ENCODE measurements around the gene SMARCD2.

The SMARCD2 gene

DNA sequence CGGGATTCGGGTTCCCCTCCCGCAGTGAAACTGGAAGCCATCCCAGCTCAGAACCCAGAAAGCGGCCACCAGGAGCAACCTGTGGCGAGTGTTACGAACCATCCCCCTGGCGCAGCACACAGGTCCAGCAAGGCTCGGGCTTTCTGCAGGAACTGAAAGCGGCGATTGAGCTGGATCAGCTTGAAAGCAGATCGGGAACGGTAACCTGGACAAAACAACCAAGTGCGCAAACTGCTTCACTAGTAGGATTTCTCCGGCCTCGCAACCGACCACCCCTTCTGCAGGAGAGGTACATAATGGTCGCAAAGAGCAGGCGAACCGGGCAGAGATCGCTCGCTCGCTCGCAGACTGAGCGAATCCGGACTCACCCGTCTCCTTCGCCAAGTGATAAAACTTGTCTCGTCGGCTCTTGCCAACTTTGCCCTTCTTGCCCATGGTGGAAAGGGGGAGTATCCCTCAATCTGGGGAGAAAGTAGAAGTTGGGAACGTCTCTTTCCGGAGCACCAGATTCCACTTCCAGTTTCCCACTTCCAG, 15.9 kb downstream of the SMARCD2 start:
- DNase-seq (ENCODE audit: low read depth) = no peak
- H3K4me3 ChIP-seq (ENCODE audit: low read depth, low read length) = peak overlapping the region; percentile 68
- TF ChIP-seq, protein P1, sequence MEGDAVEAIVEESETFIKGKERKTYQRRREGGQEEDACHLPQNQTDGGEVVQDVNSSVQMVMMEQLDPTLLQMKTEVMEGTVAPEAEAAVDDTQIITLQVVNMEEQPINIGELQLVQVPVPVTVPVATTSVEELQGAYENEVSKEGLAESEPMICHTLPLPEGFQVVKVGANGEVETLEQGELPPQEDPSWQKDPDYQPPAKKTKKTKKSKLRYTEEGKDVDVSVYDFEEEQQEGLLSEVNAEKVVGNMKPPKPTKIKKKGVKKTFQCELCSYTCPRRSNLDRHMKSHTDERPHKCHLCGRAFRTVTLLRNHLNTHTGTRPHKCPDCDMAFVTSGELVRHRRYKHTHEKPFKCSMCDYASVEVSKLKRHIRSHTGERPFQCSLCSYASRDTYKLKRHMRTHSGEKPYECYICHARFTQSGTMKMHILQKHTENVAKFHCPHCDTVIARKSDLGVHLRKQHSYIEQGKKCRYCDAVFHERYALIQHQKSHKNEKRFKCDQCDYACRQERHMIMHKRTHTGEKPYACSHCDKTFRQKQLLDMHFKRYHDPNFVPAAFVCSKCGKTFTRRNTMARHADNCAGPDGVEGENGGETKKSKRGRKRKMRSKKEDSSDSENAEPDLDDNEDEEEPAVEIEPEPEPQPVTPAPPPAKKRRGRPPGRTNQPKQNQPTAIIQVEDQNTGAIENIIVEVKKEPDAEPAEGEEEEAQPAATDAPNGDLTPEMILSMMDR (IDR thresholded peaks at IDR 0.05; ENCODE audit: control insufficient read depth, extremely low read depth, insufficient read depth) = no peak

DNA sequence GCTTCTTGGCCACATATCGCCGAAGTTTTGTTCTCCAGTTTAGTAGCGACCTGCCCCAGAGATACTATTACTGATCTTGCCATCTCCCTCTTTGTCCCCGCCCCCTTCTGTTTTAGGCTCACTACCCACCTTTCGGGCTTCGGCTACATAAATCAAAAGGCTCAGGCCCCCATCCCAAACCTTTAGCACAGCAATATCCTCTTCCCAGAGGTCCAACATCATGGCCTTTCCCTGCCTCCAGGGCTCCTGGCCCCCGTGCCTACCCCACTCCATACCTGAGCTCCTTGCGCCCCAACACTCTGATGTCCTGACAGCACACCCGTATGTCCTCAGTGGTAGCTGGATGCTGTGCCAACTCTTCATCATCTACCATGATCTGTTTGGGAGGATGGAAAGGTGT, 18.1 kb downstream of the SMARCD2 start:
- no peak overlapping the region for H3K4me3 ChIP-seq (ENCODE audit: low read depth, low read length)
- TF ChIP-seq, protein P1 (IDR thresholded peaks at IDR 0.05; ENCODE audit: control insufficient read depth, extremely low read depth, insufficient read depth) = no peak
- no peak for DNase-seq (ENCODE audit: low read depth)

DNA sequence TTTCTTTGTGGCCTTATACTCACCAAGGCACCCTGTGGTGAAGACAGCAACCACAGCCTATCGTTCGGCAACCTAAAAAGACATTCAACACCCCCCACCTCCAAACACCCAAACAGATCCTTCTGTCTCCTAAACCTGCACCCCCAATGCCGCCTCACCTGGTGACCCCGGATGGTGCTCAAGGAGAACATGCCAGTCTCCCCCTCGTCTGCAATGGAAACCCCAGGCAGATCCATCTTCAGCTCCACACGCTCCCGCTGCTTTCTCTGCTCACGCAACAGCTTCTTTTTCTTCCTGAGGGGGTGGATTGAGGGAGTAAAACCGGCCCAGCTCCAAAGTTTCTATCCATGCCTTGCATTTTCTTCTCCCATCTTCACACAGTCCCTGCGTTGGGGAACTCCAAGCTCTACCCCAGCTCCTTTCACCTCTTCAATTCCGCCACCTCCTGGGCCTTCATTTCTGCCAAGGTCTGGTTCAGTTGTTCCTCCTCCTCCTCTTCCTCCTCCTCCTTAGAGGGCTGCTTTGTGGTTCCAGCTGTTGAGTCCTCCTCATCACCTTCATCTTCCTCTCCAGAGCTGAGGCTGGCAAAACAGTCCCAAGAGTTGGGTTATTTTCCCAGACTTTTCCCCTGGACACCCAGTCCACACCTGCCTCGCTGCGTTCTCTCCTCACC, 18.7 kb downstream of the SMARCD2 start:
- TF ChIP-seq, protein P1 (IDR thresholded peaks at IDR 0.05; ENCODE audit: control insufficient read depth, extremely low read depth, insufficient read depth) = no peak
- no peak overlapping the region for H3K4me3 ChIP-seq (ENCODE audit: low read depth, low read length)
- DNase-seq (ENCODE audit: low read depth) = no peak

DNA sequence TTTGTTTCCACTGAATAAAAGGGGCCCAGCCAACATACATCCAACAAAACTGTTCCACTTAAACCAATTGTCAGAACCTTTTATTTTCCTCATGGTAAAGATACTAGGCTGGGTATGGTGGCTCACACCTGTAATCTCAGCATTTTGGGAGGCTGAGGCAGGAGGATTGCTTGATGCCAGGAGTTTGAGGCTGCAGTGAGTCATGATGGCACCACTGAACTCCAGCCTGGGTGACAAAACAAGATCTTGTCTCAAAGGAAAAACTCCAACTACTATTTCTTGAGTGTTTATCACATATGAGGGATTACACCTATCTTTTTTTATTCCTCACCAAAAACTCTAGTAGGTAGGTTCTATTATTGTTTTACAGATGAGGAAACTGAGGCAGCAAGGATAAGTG, 19.9 kb downstream of the SMARCD2 start:
- TF ChIP-seq, protein P1 (IDR thresholded peaks at IDR 0.05; ENCODE audit: control insufficient read depth, extremely low read depth, insufficient read depth) = no peak
- H3K4me3 ChIP-seq (ENCODE audit: low read depth, low read length) = no peak overlapping the region
- DNase-seq (ENCODE audit: low read depth) = no peak

DNA sequence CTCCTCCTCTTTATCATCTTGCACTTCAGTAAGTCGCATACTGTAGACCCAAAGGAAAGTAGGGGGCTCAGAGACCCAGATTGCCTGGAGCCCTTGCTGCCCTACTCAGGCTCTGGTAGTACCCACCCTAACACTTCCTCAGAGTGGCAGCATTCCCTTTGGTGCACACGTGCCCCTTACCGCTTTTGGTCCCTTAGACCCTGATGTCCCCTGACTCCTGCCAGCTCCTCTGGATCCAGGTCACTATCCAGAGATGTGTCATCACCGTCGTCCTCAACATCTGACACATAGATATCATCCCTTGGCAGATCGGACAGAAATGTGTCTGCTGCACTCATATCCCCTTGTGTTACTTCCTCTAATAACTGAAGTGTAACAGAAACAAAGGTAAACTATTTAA, 20.7 kb downstream of the SMARCD2 start:
- DNase-seq (ENCODE audit: low read depth) = no peak
- H3K4me3 ChIP-seq (ENCODE audit: low read depth, low read length) = no peak overlapping the region
- TF ChIP-seq, protein P1 (IDR thresholded peaks at IDR 0.05; ENCODE audit: control insufficient read depth, extremely low read depth, insufficient read depth) = no peak

DNA sequence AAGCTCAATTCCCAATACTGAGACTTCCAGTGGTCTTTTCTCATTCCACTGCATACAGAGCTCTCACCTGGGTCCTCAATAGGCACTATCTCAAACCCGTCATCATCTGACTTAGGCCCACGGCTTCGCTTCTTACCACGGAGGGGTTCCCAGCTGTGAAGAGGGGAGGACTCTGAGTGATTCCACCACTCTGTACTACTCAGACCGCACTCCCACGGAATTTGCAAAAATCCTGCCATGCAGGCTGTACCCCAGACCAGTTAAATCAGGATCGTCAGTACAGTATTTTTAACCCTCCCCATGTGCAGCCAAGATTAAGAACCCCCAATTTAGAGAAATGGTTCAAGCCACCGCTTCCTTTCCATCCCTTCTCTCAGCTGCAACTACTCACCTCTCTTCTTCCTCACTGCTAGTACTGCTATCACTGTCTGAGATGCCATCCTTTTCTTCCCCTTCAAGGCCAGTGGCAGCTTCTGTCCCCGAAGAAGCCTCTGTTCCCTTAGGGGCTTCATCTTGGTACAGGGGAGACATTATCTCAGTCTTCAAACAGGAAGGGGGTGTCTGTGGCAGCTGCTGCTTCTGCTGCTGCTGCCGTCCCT, 21.4 kb downstream of the SMARCD2 start:
- TF ChIP-seq, protein P1 (IDR thresholded peaks at IDR 0.05; ENCODE audit: control insufficient read depth, extremely low read depth, insufficient read depth) = no peak
- no peak for DNase-seq (ENCODE audit: low read depth)

More for the DNA sequence above, 21.4 kb downstream of the SMARCD2 start:
- no peak overlapping the region for H3K4me3 ChIP-seq (ENCODE audit: low read depth, low read length)

Measured in LNCaP clone FGC (cell line).